GM19238 (cell line): Measurements from ENCODE around the gene LIN7B.
"Not testable (repeated sequence)": the region's sequence is repeated elsewhere in the genome, so short reads cannot be mapped to it uniquely, and the experiment has no call there.

Experiments
- DNase-seq: peaks from one replicate; pipeline ENCODE4 v3.0.0; 2011; ENCODE audit warnings: low spot score; ENCODE audit not compliant: insufficient read length

Gene LIN7B

DNA sequence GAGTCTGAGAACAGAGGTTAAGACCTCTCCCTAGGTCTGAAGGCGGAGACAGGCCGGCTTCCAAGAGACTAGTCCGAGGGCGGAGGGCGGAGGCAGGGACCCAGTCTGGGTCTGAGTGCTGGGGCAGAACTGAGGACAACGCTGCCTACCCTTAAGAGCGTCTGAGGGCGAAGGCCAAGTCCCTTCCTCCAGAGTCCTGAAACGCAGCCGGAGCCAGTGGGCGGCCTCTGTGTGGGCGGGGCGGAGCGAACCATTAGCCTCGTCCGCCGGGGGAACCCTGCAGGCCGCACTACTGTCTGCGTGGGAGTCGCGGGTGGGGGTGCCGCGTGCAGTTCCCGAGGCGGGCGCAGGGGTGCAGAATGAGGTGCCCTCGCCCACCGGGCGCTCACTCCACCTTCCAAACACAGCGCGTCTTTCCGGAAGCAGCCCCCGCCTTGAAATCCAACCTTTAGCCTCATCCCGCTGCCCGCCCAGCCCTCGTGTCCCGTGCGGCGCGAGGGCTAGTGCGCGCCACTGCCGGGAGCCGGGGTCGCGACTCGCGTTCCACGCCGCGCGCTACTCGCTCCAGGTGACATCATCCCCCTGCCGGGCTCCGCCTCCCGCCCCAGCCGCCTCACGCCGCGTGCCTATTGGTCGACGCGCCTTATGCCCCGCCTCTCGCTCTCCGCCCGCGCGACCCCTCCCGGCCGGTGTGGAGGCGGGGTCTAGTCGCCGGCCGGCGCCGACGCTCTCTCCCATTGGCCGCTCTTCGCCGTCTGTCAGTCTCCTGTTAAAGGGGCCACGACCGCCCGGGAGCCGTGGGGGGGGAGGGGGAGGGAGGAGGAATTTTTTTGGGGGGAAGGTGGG is 4.6 kb downstream of the LIN7B start, which contains the start of gene C19orf73:
Gene C19orf73 (minus strand): TSS at position 579 of the 846 bp plus-strand sequence. CDS start 121 bp downstream, at position 458.
- peak; percentile 97 for DNase-seq

- no peak for DNase-seq
Observed at GRCh38 chr19:49119411-49120324, 5.5 kb downstream of the LIN7B start, which contains the start of gene PPFIA3. Gene PPFIA3 (plus strand): TSS chr19:49119544. CDS start chr19:49127874, 8,330 bp downstream.

GRCh38 chr19:49120325-49120683 is 6.1 kb downstream of the LIN7B start:
- DNase-seq = no peak

DNA sequence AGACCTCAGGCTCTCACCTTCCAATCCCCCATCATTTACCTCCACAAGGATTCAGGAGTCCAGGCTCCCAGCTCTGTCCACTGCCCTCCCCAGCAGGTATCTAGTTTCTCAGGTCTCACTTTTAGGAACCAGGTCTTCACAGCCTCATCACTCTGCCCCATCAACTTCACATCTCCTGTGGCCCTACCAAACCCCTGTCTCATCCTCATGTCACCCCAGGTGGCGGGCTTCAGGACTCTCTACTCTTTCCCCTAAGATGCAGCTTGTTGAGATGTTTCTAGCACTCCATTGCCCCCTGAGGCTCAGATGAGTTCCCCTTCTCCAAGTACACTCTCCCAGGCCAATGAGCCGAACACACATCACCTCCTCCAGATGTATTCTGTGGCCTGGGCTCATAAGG is 6.7 kb downstream of the LIN7B start:
- DNase-seq = no peak

- DNase-seq = not testable (repeated sequence)
Observed at GRCh38 chr19:49121841-49122240, 7.7 kb downstream of the LIN7B start.

DNA sequence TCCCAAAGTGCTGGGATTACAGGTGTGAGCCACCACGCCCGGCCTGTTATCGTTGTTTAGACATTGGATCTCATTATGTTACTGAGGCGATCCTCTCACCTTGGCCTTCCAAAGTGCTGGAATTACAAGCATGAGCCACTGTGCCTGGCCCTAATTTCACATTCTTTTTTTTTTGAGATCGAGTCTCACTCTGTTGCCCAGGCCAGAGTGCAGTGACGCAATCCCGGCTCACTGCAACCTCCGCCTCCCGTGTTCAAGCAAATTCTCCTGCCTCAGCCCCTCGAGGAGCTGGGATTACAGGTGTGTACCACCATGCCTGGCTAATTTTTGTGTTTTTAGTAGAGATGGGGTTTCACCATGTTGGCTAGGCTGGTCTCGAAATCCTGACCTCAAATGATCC is 9.1 kb downstream of the LIN7B start:
- DNase-seq = not testable (repeated sequence)

DNA sequence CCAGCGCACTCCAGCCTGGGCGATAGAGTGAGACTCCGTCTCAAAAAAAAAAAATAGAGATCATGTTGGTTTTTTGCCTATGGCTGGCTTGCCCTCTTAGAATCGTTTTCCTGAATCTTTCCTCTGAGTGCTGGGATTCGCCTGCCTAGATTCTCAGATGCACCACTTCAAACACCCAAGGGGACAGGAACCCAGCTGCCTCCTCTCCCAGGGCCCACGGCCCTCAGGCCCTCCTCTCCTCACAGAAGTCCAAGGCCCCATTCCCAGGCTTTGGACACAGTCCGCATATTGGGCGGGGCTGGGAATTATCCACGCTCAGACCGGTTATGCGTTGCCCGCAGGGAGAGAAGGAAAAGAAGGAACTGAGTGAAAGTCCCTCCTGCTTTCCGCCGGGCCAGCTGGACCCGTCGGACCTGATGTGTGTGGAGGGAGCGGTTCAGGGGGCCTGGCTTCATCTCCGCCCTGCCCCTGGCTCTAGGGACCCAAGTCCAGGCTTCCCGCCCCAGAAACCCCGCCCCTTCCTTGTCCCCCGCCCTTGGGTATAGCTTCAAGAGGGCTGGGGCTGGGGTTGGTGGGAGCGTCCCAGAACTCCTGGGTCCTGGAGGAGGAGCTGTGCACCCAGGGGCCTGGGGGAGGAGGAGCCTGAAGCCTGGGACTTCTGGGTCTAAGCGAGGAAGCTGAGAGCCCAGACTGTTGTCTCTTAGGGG is 11.0 kb downstream of the LIN7B start:
- no peak for DNase-seq

GRCh38 chr19:49126575-49126974 is 12.4 kb downstream of the LIN7B start:
- DNase-seq = no peak

- not testable (repeated sequence) for DNase-seq
Observed at GRCh38 chr19:49127225-49127624, 13.1 kb downstream of the LIN7B start.

GRCh38 chr19:49127674-49128544 is 13.7 kb downstream of the LIN7B start:
- peak; percentile 95 for DNase-seq

DNA sequence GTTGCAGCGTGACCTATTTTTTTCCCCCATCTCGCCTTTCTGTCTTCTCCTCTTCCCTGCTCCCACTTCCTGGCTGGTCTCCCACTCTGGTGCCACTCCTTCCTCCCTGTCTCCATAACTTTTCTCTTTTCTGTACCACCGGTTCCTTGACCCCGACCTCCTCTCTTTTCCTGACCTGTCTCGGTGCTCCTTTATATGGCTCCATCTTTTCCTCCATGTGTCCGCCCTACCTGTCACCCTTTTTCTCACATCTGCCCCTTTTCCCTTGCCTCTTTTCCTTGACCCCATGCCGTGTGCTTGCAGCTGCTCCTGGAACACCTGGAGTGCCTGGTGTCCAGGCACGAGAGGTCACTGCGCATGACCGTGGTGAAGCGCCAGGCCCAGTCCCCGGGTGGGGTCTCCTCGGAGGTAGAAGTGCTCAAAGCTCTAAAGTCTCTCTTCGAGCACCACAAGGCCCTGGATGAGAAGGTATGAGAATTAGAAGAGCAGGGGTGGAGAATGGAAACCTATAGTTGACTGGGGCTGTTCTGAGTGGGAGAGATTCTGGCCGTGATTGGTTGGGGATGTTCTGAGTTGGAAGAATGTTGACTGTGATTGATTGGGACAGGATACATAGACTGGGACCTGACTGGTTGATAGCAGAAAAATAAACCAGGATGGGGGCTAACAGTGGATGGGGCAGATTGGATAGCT is 14.5 kb downstream of the LIN7B start:
- no peak for DNase-seq

- no peak for DNase-seq
Observed at GRCh38 chr19:49129238-49129583, 15.0 kb downstream of the LIN7B start.

GRCh38 chr19:49130325-49130724 is 16.2 kb downstream of the LIN7B start:
- no peak for DNase-seq

- DNase-seq = no peak
Observed at GRCh38 chr19:49132974-49133609, 18.9 kb downstream of the LIN7B start.

DNA sequence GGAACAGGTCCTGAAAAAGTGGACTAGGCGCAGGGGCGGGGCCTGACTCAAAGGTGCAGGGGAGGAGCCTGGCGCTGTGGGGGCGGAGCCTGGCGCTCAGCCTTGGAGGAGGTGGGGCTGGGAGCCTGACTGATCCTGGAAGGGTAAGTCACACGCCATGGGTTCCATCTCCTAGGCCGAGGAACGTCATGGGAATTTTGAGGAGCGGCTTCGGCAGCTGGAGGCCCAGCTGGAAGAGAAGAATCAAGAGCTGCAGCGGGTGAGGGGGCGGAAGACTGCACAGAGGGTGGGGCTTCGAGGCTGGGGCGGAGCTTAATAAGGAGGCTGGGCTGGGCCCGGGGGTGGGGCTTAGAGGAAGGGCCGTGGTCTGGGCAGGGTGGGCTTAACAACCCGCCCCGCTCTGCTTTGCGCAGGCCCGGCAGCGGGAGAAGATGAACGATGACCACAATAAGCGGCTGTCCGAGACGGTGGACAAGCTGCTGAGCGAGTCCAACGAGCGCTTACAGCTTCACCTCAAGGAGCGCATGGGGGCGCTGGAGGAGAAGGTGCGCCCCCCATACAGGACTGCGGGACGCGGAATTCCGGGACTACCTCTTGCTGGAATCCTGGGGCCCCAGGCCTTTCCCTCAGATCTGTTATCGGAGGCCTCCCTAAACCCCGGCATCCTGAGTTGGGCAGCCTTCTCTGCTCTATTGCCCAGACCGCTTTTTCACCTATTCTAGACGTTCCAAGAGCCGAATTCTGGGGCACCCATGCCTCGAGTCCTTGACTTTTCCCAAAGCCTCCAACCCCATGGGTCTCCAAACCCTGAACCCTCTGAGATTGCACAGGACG is 19.7 kb downstream of the LIN7B start:
- DNase-seq = no peak

- no peak for DNase-seq
Observed at GRCh38 chr19:49135686-49136085, 21.5 kb downstream of the LIN7B start.

DNA sequence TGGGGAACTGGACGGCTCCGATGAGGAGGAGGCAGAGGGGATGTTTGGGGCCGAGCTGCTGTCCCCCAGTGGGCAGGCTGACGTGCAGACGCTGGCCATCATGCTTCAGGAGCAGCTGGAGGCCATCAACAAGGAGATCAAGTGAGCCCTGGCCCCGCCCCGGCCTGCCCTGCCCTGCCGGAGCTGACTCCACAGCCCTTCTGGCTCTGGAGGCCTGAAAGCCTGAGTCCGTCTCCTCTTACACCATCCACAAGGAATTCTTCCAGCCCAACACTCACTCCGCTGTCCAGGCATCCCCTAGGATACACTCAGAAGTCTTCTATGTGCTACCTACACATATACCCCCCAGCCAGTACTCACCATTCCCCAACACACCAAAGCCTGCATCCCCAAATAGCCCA is 22.6 kb downstream of the LIN7B start:
- no peak for DNase-seq

DNA sequence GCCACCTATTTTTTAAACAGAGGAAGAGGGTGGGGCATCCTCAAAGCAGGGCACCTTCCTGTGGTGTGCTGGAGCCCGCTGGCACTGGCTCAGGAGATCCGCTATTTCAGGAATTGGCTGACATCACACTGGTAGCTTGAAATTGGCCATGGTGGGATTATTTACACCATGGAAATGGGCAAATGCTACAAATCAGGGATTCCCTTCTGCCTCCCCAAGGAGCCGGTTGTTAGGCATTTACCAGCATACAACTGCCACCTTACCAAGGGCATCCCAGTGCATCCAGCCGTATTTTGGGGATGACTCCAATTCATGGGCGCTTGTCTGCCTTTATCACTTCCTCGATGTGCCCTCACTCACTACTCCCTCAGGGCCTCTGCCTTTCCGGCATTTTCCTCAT is 26.8 kb downstream of the LIN7B start:
- no peak for DNase-seq

- DNase-seq = no peak
Observed at GRCh38 chr19:49141352-49141751, 27.2 kb downstream of the LIN7B start.
